ENCODE results near the gene STX8. TPM values are rescaled to one million over a fixed set of nuclear protein-coding genes. Genes with fewer than 3 reads are reported as not detected.

The STX8 gene
- total and polyA plus RNA-seq, 9 of the 15 experiments (the other 6 are each of a cell fraction or from before 2014, with no cell fraction given), result 14.6 to 42.5 (median 22.1) TPM

- H3K27me3 ChIP-seq (ENCODE audit: control insufficient read depth in 2 of 2, insufficient read depth in 2 of 2, low read length in 2 of 2), result no peaks in the 10 kb centered on the region; a peak in 1 of 5 replicates
- BruUV-seq (replicated peaks), result no TSS peak
- DNase-seq (ENCODE audit: extremely low read depth in 1 of 4, low spot score in 3 of 4), result no peak
- FAIRE-seq, result no peak
- H3K9me1 ChIP-seq (ENCODE audit: control insufficient read depth, insufficient read depth, low read length), result no peaks in the 10 kb centered on the region
- in situ Hi-C loops (cut with MboI) (no loop called here), intact Hi-C loops (cut with micrococcal nuclease) (no loop called here)
- no peak overlapping the region for H3K4me3 ChIP-seq
- H2AFZ ChIP-seq (ENCODE audit: low read depth, low read length), result no peak overlapping the region
- no peak overlapping the region for H3K27ac ChIP-seq (ENCODE audit: extremely low read depth, low read depth, low read length)
- WGBS (ENCODE audit: insufficient coverage, low coverage, missing lambda C conversion rate), result 21% methylated on average over 8 of the region's 8 CpGs
- ATAC-seq, result no peak
- H3K36me3 ChIP-seq (ENCODE audit: control insufficient read depth, insufficient read depth, low read length), result no peaks in the 10 kb centered on the region
- H3K9me3 ChIP-seq (replicated peaks; ENCODE audit: control insufficient read depth, insufficient read depth, low read depth, low read length), result no peaks in the 10 kb centered on the region
- no peak overlapping the region for H3K9ac ChIP-seq (ENCODE audit: insufficient read depth in 1 of 2, low read depth in 2 of 2, low read length in 2 of 2)
- CTCF ChIA-PET (ENCODE audit: low intra/inter-chr PET ratio), result no interaction called here
- no peaks in the 10 kb centered on the region for H3K79me2 ChIP-seq (ENCODE audit: control insufficient read depth, insufficient read depth, low read length)
- POLR2A ChIA-PET, result no interaction called here
- H3K4me2 ChIP-seq (ENCODE audit: insufficient read depth, low read length), result no peak overlapping the region
- H3K4me1 ChIP-seq (replicated peaks in 1 of 2; ENCODE audit: control insufficient read depth in 2 of 2, insufficient read depth in 2 of 2, low read length in 2 of 2), result no peaks in the 10 kb centered on the region
- no peaks in the 10 kb centered on the region for H4K20me1 ChIP-seq (replicated peaks; ENCODE audit: control insufficient read depth, insufficient read depth, low read length)
- TF ChIP-seq CUX1 (CRISPR knock-in tag; IDR thresholded peaks at IDR 0.05) (no peak), NR3C1 (CRISPR knock-in tag; IDR thresholded peaks at IDR 0.05) (no peak), ZNF277 (CRISPR knock-in tag; IDR thresholded peaks at IDR 0.05; ENCODE audit: borderline replicate concordance) (no peak), ZNF407 (IDR thresholded peaks at IDR 0.05; ENCODE audit: low read depth) (no peak), NBN (IDR thresholded peaks at IDR 0.05; ENCODE audit: low read depth) (no peak), NFIC (IDR thresholded peaks at IDR 0.05) (no peak), ZBTB7A (IDR thresholded peaks at IDR 0.05; ENCODE audit: borderline replicate concordance, control insufficient read depth, low read depth, low read length) (no peak), HMG20B (CRISPR knock-in tag; IDR thresholded peaks at IDR 0.05) (no peak)
Measured at GRCh38 chr17:9342225-9342624, 233.4 kb downstream of the STX8 start.
